HEK293T (cell line): ENCODE measurements around the gene CHST11.

ENCODE experiments used
- CTCF ChIA-PET: fragments of 350-600 bp; formaldehyde crosslinking; extraction: SDS; loops from one replicate; lab custom pipeline; 2021; ENCODE audit warnings: antibody characterized with exemption, inconsistent platforms; lab: Yijun Ruan, JAX
- POLR2A ChIA-PET: fragments of 350-600 bp; formaldehyde crosslinking; extraction: SDS; loops from one replicate; lab custom pipeline; 2020; ENCODE audit warnings: antibody characterized with exemption, inconsistent platforms; lab: Yijun Ruan, JAX
- DNase-seq: peaks from one replicate; pipeline ENCODE4 v3.0.0; 2012; ENCODE audit warnings: mixed read lengths; ENCODE audit errors: extremely low spot score
- ARNT ChIP-seq: fragments of 450-650 bp; IDR thresholded peaks from 2 replicates; pipeline ENCODE4 v1.6.1; 2017; ENCODE audit warnings: mild to moderate bottlenecking
- BHLHE40 ChIP-seq: fragments of 450-650 bp; IDR thresholded peaks from 2 replicates; pipeline ENCODE4 v1.6.1; 2016; ENCODE audit warnings: mild to moderate bottlenecking, moderate library complexity, borderline replicate concordance
- CTBP1 ChIP-seq: fragments of 450-650 bp; IDR thresholded peaks from 2 replicates; pipeline ENCODE4 v1.6.1; 2016; ENCODE audit warnings: borderline replicate concordance
- ELF4 ChIP-seq: fragments of 450-650 bp; IDR thresholded peaks from 2 replicates; pipeline ENCODE4 v1.6.1; 2017; ENCODE audit warnings: antibody characterized with exemption
- FOXA1 ChIP-seq: fragments of 450-650 bp; IDR thresholded peaks from 2 replicates; pipeline ENCODE4 v1.6.1; 2016; ENCODE audit warnings: mild to moderate bottlenecking
- FOXK2 ChIP-seq: fragments of 450-650 bp; IDR thresholded peaks from 2 replicates; pipeline ENCODE4 v1.6.1; 2016; ENCODE audit warnings: mild to moderate bottlenecking
- FOXM1 ChIP-seq: fragments of 450-650 bp; IDR thresholded peaks from 2 replicates; pipeline ENCODE4 v1.6.1; 2017; ENCODE audit warnings: mild to moderate bottlenecking, borderline replicate concordance
- HDGF ChIP-seq: fragments of 450-650 bp; IDR thresholded peaks from 2 replicates; pipeline ENCODE4 v1.6.1; 2017; ENCODE audit warnings: antibody characterized with exemption, borderline replicate concordance
- L3MBTL2 ChIP-seq: fragments of 450-650 bp; conservative IDR thresholded peaks from 2 replicates; pipeline ENCODE4 v1.6.1; 2016; ENCODE audit warnings: mild to moderate bottlenecking
- LEF1 ChIP-seq: fragments of 450-650 bp; IDR thresholded peaks from 2 replicates; pipeline ENCODE4 v1.6.1; 2017; ENCODE audit warnings: mild to moderate bottlenecking, borderline replicate concordance
- NFRKB ChIP-seq: fragments of 450-650 bp; IDR thresholded peaks from 2 replicates; pipeline ENCODE4 v1.6.1; 2016; ENCODE audit warnings: mild to moderate bottlenecking, moderate library complexity
- PKNOX1 ChIP-seq: fragments of 450-650 bp; IDR thresholded peaks from 2 replicates; pipeline ENCODE4 v1.6.1; 2016
- SP1 ChIP-seq: fragments of 450-650 bp; IDR thresholded peaks from 2 replicates; pipeline ENCODE4 v1.6.1; 2017
- SUZ12 ChIP-seq: fragments of 450-650 bp; IDR thresholded peaks from 2 replicates; pipeline ENCODE4 v1.6.1; 2016; ENCODE audit warnings: mild to moderate bottlenecking
- TARDBP ChIP-seq: fragments of 450-650 bp; IDR thresholded peaks from 2 replicates; pipeline ENCODE4 v1.6.1; 2016
- ZNF384 ChIP-seq: fragments of 450-650 bp; IDR thresholded peaks from 2 replicates; pipeline ENCODE4 v1.6.1; 2016

CHST11 gene

GRCh38 chr12:104737113-104737512 lies 280.4 kb downstream of the CHST11 start:
- ChIA-PET CTCF (no interaction called here), POLR2A (interaction anchor here (0.6 kb wide), 1 partner anchor 360 kb away, joined by 3 read pairs; no protein-coding TSS in a partner anchor)
- DNase-seq: no peak
- TF ChIP-seq ARNT (no peak), FOXA1 (no peak), L3MBTL2 (no peak), NFRKB (no peak), ELF4 (no peak), TARDBP (no peak), LEF1 (no peak), SP1 (no peak), SUZ12 (no peak), FOXK2 (no peak), PKNOX1 (no peak), ZNF384 (no peak)

- ChIA-PET POLR2A (no interaction called here), CTCF (no interaction called here)
- no peak for DNase-seq
- no peak for TF ChIP-seq SP1
- TF ChIP-seq CTBP1: no peak
Observed at GRCh38 chr12:104737791-104738301, 281.1 kb downstream of the CHST11 start.

GRCh38 chr12:104738331-104738730 lies 281.6 kb downstream of the CHST11 start:
- ChIA-PET POLR2A (no interaction called here), CTCF (no interaction called here)
- no peak for DNase-seq
- TF ChIP-seq SP1: no peak
- no peak for TF ChIP-seq BHLHE40
- no peak for TF ChIP-seq FOXM1
- TF ChIP-seq SUZ12: no peak
- TF ChIP-seq ELF4: no peak
- no peak for TF ChIP-seq TARDBP
- TF ChIP-seq CTBP1: no peak
- no peak for TF ChIP-seq PKNOX1

- CTCF ChIA-PET: no interaction called here
- POLR2A ChIA-PET: no interaction called here
- DNase-seq: no peak
- no peak for TF ChIP-seq L3MBTL2
Observed at GRCh38 chr12:104738776-104739642, 282.3 kb downstream of the CHST11 start.

- no peak for DNase-seq
- POLR2A ChIA-PET: no interaction called here
- no peak for TF ChIP-seq TARDBP
- no peak for TF ChIP-seq SP1
- TF ChIP-seq ZNF384: no peak
- CTCF ChIA-PET: interaction anchor here (0.9 kb wide), 1 partner anchor 23 kb away, joined by 3 read pairs; no protein-coding TSS in a partner anchor
Observed at GRCh38 chr12:104740668-104741067, 283.9 kb downstream of the CHST11 start.

- no peak for DNase-seq
Observed at GRCh38 chr12:104741077-104741476, 284.3 kb downstream of the CHST11 start.

More at GRCh38 chr12:104741077-104741476, 284.3 kb downstream of the CHST11 start:
- no peak for TF ChIP-seq NFRKB
- no peak for TF ChIP-seq ARNT
- TF ChIP-seq TARDBP: no peak
- no peak for TF ChIP-seq SUZ12
- TF ChIP-seq LEF1: no peak
- TF ChIP-seq ZNF384: no peak
- no peak for TF ChIP-seq FOXA1
- no peak for TF ChIP-seq FOXK2
- no peak for TF ChIP-seq BHLHE40
- TF ChIP-seq ELF4: no peak
- TF ChIP-seq FOXM1: no peak
- TF ChIP-seq PKNOX1: no peak
- TF ChIP-seq L3MBTL2: no peak
- no peak for TF ChIP-seq HDGF
- TF ChIP-seq CTBP1: no peak
- no peak for TF ChIP-seq SP1
- ChIA-PET CTCF (interaction anchor here (0.9 kb wide), 1 partner anchor 22 kb away, joined by 3 read pairs; no protein-coding TSS in a partner anchor), POLR2A (no interaction called here)
